HUES64 (cell line): ENCODE measurements around the gene TLE4.

Experiments
- H3K27ac ChIP-seq: 2 replicates; pipeline ENCODE4 v1.7.0; 2013; ENCODE audit warnings: low read depth, low read length, inconsistent platforms
- H3K27me3 ChIP-seq: 2 replicates; pipeline ENCODE4 v1.6.1; 2013; ENCODE audit warnings: mild to moderate bottlenecking, low read length; ENCODE audit not compliant: insufficient read depth
- H3K36me3 ChIP-seq: 2 replicates; pipeline ENCODE4 v1.6.1; 2013; ENCODE audit warnings: mild to moderate bottlenecking, low read length; ENCODE audit not compliant: insufficient read depth
- H3K4me1 ChIP-seq: 2 replicates; pipeline ENCODE4 v1.6.1; 2013; ENCODE audit warnings: mild to moderate bottlenecking, low read length, moderate library complexity; ENCODE audit not compliant: insufficient read depth
- H3K4me3 ChIP-seq: 2 replicates; pipeline ENCODE4 v1.5.1; 2013; ENCODE audit warnings: mild to moderate bottlenecking, low read length, moderate library complexity
- H3K9ac ChIP-seq: 2 replicates; pipeline ENCODE4 v1.6.1; 2013; ENCODE audit warnings: mild to moderate bottlenecking, low read depth, low read length
- H3K9me3 ChIP-seq: 2 replicates; pipeline ENCODE4 v1.6.1; 2013; ENCODE audit warnings: low read depth, low read length; ENCODE audit not compliant: insufficient read depth
- WGBS: fragments of 150-250, 120-280 bp; methylation state at CpG from one replicate; pipeline ENCODE4 v1.1.7; 2013; ENCODE audit warnings: missing lambda C conversion rate; 5-methylcytosine and 5-hydroxymethylcytosine counted together

TLE4 gene

DNA sequence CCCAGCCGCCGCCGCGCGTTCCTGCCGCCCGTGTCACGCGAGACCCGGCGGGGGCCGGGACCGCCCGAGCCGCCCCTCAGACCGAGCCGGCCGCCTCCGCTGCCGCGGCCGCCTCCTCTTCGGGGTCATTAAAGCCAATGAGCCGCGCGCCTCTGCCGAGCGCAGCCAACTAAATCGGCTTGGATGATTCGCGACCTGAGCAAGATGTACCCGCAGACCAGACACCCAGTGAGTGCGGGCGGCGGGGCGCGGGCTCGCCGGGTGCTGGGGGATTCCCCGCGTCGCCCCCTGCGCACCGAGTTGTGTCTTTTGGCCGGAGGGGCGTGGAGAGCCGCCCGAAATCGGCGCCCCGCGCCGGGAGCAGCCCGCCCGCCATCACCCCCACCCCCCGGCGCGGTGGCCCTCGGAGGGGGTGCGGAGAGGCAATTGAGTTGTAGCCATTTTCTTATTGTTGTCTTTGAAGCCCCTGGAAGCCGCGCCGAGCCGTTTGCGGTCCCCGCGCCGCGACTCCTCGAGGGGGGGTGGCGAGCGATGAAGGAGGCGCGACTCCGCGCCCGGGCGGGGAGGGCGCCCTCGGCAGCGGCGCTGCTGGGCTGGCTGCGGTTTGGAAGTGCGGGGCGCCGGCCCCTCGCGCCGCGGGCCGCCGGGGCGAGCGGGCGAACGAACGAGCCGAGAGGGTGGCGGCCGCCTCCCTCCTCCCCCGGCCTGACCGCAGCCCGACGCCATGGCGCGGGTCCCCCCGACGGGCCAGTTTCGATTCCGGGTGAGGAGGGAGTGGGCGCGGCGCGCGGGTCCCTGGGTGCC is 1.0 kb downstream of the TLE4 start:
- H3K36me3 ChIP-seq = peaks cover 34% of the 10 kb centered on the region
- no peaks in the 10 kb centered on the region for H3K9me3 ChIP-seq
- peaks cover 3% of the 10 kb centered on the region; the same call in 1 of the 2 replicates for H3K27me3 ChIP-seq
- H3K27ac ChIP-seq = peak overlapping the region; percentile 40; the same call in 1 of the 2 replicates
- peak overlapping the region; percentile 79 for H3K9ac ChIP-seq
- H3K4me3 ChIP-seq = peak overlapping the region; percentile 69
- under 1% methylated on average over 104 of the region's 115 CpGs for WGBS
- H3K4me1 ChIP-seq = peaks cover 19% of the 10 kb centered on the region

GRCh38 chr9:79573412-79573923 is 1.7 kb downstream of the TLE4 start:
- Histone ChIP-seq H3K4me1 (peaks cover 19% of the 10 kb centered on the region), H3K36me3 (peaks cover 41% of the 10 kb centered on the region), H3K4me3 (peak overlapping the region; percentile 69), H3K9ac (peak overlapping the region; percentile 79), H3K9me3 (no peaks in the 10 kb centered on the region), H3K27me3 (peaks cover 3% of the 10 kb centered on the region; the same call in 1 of the 2 replicates), H3K27ac (no peak overlapping the region)
- WGBS = 2% methylated on average over 22 of the region's 29 CpGs

DNA sequence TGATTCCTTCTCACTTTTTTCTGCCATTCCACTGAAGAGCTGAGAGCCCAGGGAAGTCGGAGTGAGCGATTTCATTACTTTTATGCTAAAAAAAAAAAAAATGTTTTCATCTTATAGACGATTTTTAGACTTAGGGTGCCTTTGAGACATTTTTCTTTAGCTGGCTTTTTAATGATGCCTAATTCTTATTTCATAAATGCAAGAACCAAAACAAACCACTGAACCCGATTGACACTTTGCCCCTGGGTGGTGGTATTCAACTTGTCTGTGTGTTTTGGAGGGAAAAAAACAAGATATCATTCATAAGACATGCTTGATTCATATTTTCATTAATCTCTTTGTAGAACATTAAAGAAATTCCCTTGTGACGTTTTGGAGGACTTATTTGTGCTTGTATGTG is 2.4 kb downstream of the TLE4 start:
- H3K4me1 ChIP-seq = peaks cover 19% of the 10 kb centered on the region
- H3K27ac ChIP-seq = no peak overlapping the region
- peak overlapping the region; percentile 69 for H3K4me3 ChIP-seq
- H3K27me3 ChIP-seq = peaks cover 3% of the 10 kb centered on the region; the same call in 1 of the 2 replicates
- WGBS = 40% methylated on average over 1 of the region's 5 CpGs
- H3K36me3 ChIP-seq = peaks cover 45% of the 10 kb centered on the region
- H3K9me3 ChIP-seq = no peaks in the 10 kb centered on the region
- peak overlapping the region; percentile 79 for H3K9ac ChIP-seq

DNA sequence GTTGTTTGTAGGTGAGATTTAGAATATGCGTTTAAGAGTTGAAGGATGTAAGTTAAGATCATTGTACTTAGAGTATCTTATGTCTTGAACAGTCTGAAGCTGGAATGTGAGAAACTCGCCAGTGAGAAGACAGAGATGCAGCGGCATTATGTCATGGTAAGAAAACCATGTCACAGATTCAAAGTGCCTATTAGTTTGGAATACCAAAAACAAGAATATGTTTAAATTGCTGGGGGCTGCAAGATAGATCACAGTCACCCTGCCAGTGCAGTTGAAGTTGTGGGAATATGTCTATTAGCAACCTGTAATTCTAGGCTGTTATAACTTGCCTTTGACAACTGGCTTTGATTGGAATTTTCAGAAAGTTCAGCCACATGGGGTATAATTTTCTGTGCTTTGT is 3.0 kb downstream of the TLE4 start:
- Histone ChIP-seq H3K9me3 (no peaks in the 10 kb centered on the region), H3K9ac (peak overlapping the region; percentile 79; the same call in 1 of the 2 replicates), H3K36me3 (peaks cover 52% of the 10 kb centered on the region), H3K4me1 (peaks cover 19% of the 10 kb centered on the region), H3K27me3 (peaks cover 2% of the 10 kb centered on the region; the same call in 1 of the 2 replicates), H3K4me3 (peak overlapping the region; percentile 69), H3K27ac (no peak overlapping the region)
- WGBS = 74% methylated on average over 3 of the region's 3 CpGs

- 68% methylated on average over 3 of the region's 3 CpGs for WGBS
- H3K4me3 ChIP-seq = peak overlapping the region; percentile 69
- peaks cover 59% of the 10 kb centered on the region for H3K36me3 ChIP-seq
- H3K27me3 ChIP-seq = no peaks in the 10 kb centered on the region
- H3K9me3 ChIP-seq = no peaks in the 10 kb centered on the region
- no peak overlapping the region for H3K27ac ChIP-seq
- peaks cover 19% of the 10 kb centered on the region for H3K4me1 ChIP-seq
- H3K9ac ChIP-seq = no peak overlapping the region
Observed at GRCh38 chr9:79575547-79575946, 3.8 kb downstream of the TLE4 start.

- no peak overlapping the region for H3K27ac ChIP-seq
- H3K4me1 ChIP-seq = peaks cover 42% of the 10 kb centered on the region
- H3K4me3 ChIP-seq = no peak overlapping the region
- H3K27me3 ChIP-seq = no peaks in the 10 kb centered on the region
- peaks cover 68% of the 10 kb centered on the region for H3K36me3 ChIP-seq
- H3K9me3 ChIP-seq = no peaks in the 10 kb centered on the region
- H3K9ac ChIP-seq = no peak overlapping the region
- 91% methylated on average over 8 of the region's 8 CpGs for WGBS
Observed at GRCh38 chr9:79577969-79578723, 6.4 kb downstream of the TLE4 start.

- no peak overlapping the region for H3K9ac ChIP-seq
- no peaks in the 10 kb centered on the region for H3K9me3 ChIP-seq
- H3K27me3 ChIP-seq = no peaks in the 10 kb centered on the region
- no peak overlapping the region for H3K27ac ChIP-seq
- peaks cover 50% of the 10 kb centered on the region for H3K4me1 ChIP-seq
- no peak overlapping the region for H3K4me3 ChIP-seq
- WGBS = 94% methylated on average over 1 of the region's 1 CpG
- H3K36me3 ChIP-seq = peaks cover 68% of the 10 kb centered on the region
Observed at GRCh38 chr9:79578891-79579290, 7.1 kb downstream of the TLE4 start.

DNA sequence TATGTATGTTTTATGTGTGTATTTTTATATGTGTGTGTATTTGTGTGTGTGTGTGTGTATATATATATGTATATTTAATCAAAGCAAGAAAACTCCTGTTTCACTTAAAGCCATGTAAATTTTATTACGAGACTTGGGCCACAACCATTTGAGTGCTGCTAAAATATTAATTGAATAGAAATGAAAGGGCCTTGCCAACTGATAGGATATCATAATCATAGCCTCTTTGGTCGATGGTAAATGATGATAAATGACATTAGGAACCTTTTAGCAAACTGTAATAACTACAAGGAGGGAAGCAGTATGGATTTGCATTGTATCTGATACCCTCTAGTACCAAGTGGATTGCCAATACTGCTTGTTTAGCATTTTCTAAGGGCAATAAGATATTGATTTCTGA is 7.9 kb downstream of the TLE4 start:
- no peak overlapping the region for H3K27ac ChIP-seq
- no peak overlapping the region for H3K9ac ChIP-seq
- H3K27me3 ChIP-seq = no peaks in the 10 kb centered on the region
- WGBS = 91% methylated on average over 2 of the region's 2 CpGs
- H3K9me3 ChIP-seq = no peaks in the 10 kb centered on the region
- H3K4me3 ChIP-seq = no peak overlapping the region
- peaks cover 46% of the 10 kb centered on the region for H3K4me1 ChIP-seq
- peaks cover 64% of the 10 kb centered on the region for H3K36me3 ChIP-seq

DNA sequence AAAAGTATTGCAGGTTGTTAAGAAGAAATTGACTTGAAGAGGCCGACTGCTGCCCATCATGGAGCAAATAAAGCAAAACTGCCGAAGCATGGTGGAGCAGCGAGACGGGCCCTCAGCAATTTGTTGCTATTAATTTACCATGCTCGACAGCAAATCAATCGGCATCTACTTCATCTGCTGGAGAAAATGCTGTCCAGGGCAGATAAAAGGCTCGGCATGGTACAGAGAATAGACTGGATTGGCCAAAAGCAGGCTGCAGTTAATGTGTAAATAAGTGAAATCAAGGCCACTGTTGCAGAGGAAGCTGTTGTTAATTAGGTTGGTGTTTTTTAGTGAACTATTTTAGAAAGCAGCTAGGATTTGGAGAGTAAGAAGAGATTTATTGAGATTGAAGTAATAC is 8.3 kb downstream of the TLE4 start:
- WGBS = 95% methylated on average over 7 of the region's 7 CpGs
- no peaks in the 10 kb centered on the region for H3K27me3 ChIP-seq
- peaks cover 42% of the 10 kb centered on the region for H3K4me1 ChIP-seq
- no peak overlapping the region for H3K27ac ChIP-seq
- no peak overlapping the region for H3K9ac ChIP-seq
- no peaks in the 10 kb centered on the region for H3K9me3 ChIP-seq
- no peak overlapping the region for H3K4me3 ChIP-seq
- peaks cover 60% of the 10 kb centered on the region for H3K36me3 ChIP-seq

DNA sequence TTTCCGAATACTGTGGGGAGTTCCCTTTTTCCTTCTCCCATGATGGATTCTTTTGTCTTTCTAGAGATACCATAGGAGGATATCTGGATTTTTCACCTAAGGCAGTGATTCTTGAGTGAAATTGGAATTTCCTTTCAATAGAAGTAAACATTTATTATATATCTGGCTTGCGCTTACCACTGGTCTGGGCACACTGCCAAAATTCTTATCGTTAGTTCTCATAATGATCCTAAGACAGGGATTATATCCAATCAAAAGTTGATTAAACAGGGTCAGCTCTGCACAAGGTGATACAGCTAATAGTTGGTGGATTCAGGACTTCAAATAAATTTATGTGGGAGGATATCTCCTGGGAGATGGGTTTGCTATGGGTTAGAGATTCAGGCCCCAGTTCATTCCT is 9.6 kb downstream of the TLE4 start:
- Histone ChIP-seq H3K4me1 (peaks cover 31% of the 10 kb centered on the region), H3K9me3 (no peaks in the 10 kb centered on the region), H3K27ac (no peak overlapping the region), H3K27me3 (no peaks in the 10 kb centered on the region), H3K9ac (no peak overlapping the region), H3K36me3 (peaks cover 51% of the 10 kb centered on the region), H3K4me3 (no peak overlapping the region)
- WGBS = 86% methylated on average over 3 of the region's 3 CpGs

GRCh38 chr9:79581794-79582193 is 10.0 kb downstream of the TLE4 start:
- 53% methylated on average over 3 of the region's 3 CpGs for WGBS
- Histone ChIP-seq H3K36me3 (peaks cover 49% of the 10 kb centered on the region), H3K4me1 (peaks cover 31% of the 10 kb centered on the region), H3K4me3 (no peak overlapping the region), H3K27me3 (no peaks in the 10 kb centered on the region), H3K9me3 (no peaks in the 10 kb centered on the region), H3K27ac (no peak overlapping the region), H3K9ac (no peak overlapping the region)
